Loucy (cell line): ENCODE data around the gene TTYH3.

ENCODE experiments used
- H2AFZ ChIP-seq: fragments of 200-600 bp; sonication (generic); 2 replicates; pipeline ENCODE4 v1.6.0; 2016; ENCODE audit warnings: antibody characterized with exemption, mild to moderate bottlenecking, low read length, moderate library complexity
- H3F3A ChIP-seq: fragments of 200-600 bp; 2 replicates; pipeline ENCODE4 v1.6.0; 2016; ENCODE audit warnings: antibody characterized with exemption, low read depth, mild to moderate bottlenecking
- H3K27me3 ChIP-seq: fragments of 200-600 bp; sonication (generic); 2 replicates; pipeline ENCODE4 v1.6.1; 2014; ENCODE audit warnings: low read length, mild to moderate bottlenecking; ENCODE audit not compliant: insufficient read depth, poor library complexity, severe bottlenecking
- H3K36me3 ChIP-seq: fragments of 200-600 bp; sonication (generic); 2 replicates; pipeline ENCODE4 v1.6.1; 2016; ENCODE audit warnings: low read length; ENCODE audit not compliant: insufficient read depth
- H3K4me1 ChIP-seq: fragments of 200-600 bp; sonication (generic); 2 replicates; pipeline ENCODE4 v1.5.1; 2014; ENCODE audit warnings: low read length, mild to moderate bottlenecking; ENCODE audit not compliant: insufficient read depth, poor library complexity, severe bottlenecking
- H3K4me2 ChIP-seq: fragments of 200-600 bp; sonication (generic); 2 replicates; pipeline ENCODE4 v1.6.0; 2014; ENCODE audit warnings: antibody characterized with exemption, low read length, low read depth, mild to moderate bottlenecking; ENCODE audit not compliant: poor library complexity, severe bottlenecking
- H3K4me3 ChIP-seq: fragments of 200-600 bp; sonication (generic); 2 replicates; pipeline ENCODE4 v1.5.1; 2014; ENCODE audit warnings: low read length, mild to moderate bottlenecking, mixed read lengths; ENCODE audit not compliant: poor library complexity, severe bottlenecking
- H3K79me2 ChIP-seq: fragments of 200-600 bp; sonication (generic); 2 replicates; pipeline ENCODE4 v1.6.1; 2014; ENCODE audit warnings: low read length; ENCODE audit not compliant: insufficient read depth
- H3K9ac ChIP-seq: fragments of 200-600 bp; sonication (generic); 2 replicates; pipeline ENCODE4 v1.6.0; 2014; ENCODE audit warnings: mild to moderate bottlenecking, low read depth, low read length, moderate library complexity; ENCODE audit not compliant: poor library complexity, severe bottlenecking
- H3K9me2 ChIP-seq: fragments of 200-600 bp; sonication (generic); replicated peaks from 2 replicates; pipeline ENCODE4 v1.6.1; 2016; ENCODE audit warnings: low read depth, low read length, mixed read lengths
- H3K9me3 ChIP-seq: fragments of 200-600 bp; sonication (generic); 2 replicates; pipeline ENCODE4 v1.6.1; 2014; ENCODE audit warnings: mild to moderate bottlenecking, antibody characterized with exemption, low read length, low read depth; ENCODE audit not compliant: insufficient read depth
- H4K20me1 ChIP-seq: fragments of 200-600 bp; sonication (generic); 2 replicates; pipeline ENCODE4 v1.6.0; 2014; ENCODE audit warnings: antibody characterized with exemption, low read length, mild to moderate bottlenecking; ENCODE audit not compliant: insufficient read depth, poor library complexity, severe bottlenecking
- CTCF ChIP-seq: fragments of 200-600 bp; sonication (generic); conservative IDR thresholded peaks from 2 replicates; pipeline ENCODE4 v1.5.1; 2014; ENCODE audit warnings: mild to moderate bottlenecking, antibody characterized with exemption, low read length
- EZH2phosphoT487 ChIP-seq: fragments of 200-600 bp; IDR thresholded peaks from 2 replicates; pipeline ENCODE4 v1.6.1; 2018; ENCODE audit warnings: antibody characterized with exemption, mild to moderate bottlenecking, moderate library complexity, borderline replicate concordance

TTYH3 gene

DNA sequence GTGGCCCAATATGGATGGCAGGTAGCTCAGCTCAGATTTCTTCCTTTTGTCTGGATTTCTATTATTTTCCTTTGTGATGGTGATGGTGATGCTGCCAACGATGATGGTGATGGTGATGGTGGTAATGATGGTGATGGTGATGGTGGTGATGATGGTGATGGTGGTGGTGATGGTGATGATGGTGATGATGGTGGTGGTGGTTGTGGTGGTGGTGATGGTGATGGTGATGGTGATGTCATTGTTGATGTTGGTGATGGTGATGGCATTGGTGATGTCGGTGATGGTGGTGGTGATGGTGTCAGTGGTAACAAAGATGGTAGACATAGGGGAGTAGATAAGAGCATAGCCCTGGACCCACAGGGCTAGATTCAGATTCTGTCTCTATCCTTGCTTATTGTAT is 25.4 kb downstream of the TTYH3 start:
- Histone ChIP-seq H3K9me2 (no peaks in the 10 kb centered on the region), H3K27me3 (no peaks in the 10 kb centered on the region), H3K9me3 (no peaks in the 10 kb centered on the region), H3F3A (no peaks in the 10 kb centered on the region), H3K4me3 (no peak overlapping the region), H3K9ac (no peak overlapping the region), H3K4me2 (no peak overlapping the region), H4K20me1 (no peaks in the 10 kb centered on the region), H3K36me3 (peaks cover 19% of the 10 kb centered on the region; the same call in 1 of the 2 replicates), H3K4me1 (no peaks in the 10 kb centered on the region), H2AFZ (no peak overlapping the region), H3K79me2 (no peaks in the 10 kb centered on the region)
- TF ChIP-seq EZH2phosphoT487 = no peak
- no peak for TF ChIP-seq CTCF

- no peaks in the 10 kb centered on the region for H3K9me3 ChIP-seq
- H2AFZ ChIP-seq = no peak overlapping the region
- H3K27me3 ChIP-seq = no peaks in the 10 kb centered on the region
- no peaks in the 10 kb centered on the region for H3K4me1 ChIP-seq
- H3K4me3 ChIP-seq = no peak overlapping the region
- H3K4me2 ChIP-seq = no peak overlapping the region
- H3F3A ChIP-seq = no peaks in the 10 kb centered on the region
- H3K36me3 ChIP-seq = peaks cover 15% of the 10 kb centered on the region; the same call in 1 of the 2 replicates
- TF ChIP-seq EZH2phosphoT487 (no peak), CTCF (no peak)
- H4K20me1 ChIP-seq = no peaks in the 10 kb centered on the region
- no peaks in the 10 kb centered on the region for H3K9me2 ChIP-seq
- no peak overlapping the region for H3K9ac ChIP-seq
- no peaks in the 10 kb centered on the region for H3K79me2 ChIP-seq
Observed at GRCh38 chr7:2657920-2658671, 26.3 kb downstream of the TTYH3 start.

- H2AFZ ChIP-seq = no peak overlapping the region
- no peak overlapping the region for H3K4me2 ChIP-seq
- TF ChIP-seq CTCF (no peak), EZH2phosphoT487 (no peak)
- H3K9me3 ChIP-seq = no peaks in the 10 kb centered on the region
- H4K20me1 ChIP-seq = no peaks in the 10 kb centered on the region
- H3F3A ChIP-seq = no peaks in the 10 kb centered on the region
- H3K4me3 ChIP-seq = no peak overlapping the region
- H3K36me3 ChIP-seq = peaks cover 15% of the 10 kb centered on the region; the same call in 1 of the 2 replicates
- H3K27me3 ChIP-seq = no peaks in the 10 kb centered on the region
- H3K4me1 ChIP-seq = no peaks in the 10 kb centered on the region
- no peaks in the 10 kb centered on the region for H3K9me2 ChIP-seq
- H3K9ac ChIP-seq = no peak overlapping the region
- H3K79me2 ChIP-seq = no peaks in the 10 kb centered on the region
Observed at GRCh38 chr7:2658941-2659340, 27.2 kb downstream of the TTYH3 start.
